ENCODE data around the gene COBL.

The COBL gene

GRCh38 chr7:51214098-51214497 is 102.5 kb downstream of the COBL start:
- TF ChIP-seq CTCF (IDR thresholded peaks at IDR 0.05): no peak

GRCh38 chr7:51213618-51214017 is 103.0 kb downstream of the COBL start:
- TF ChIP-seq CTCF (IDR thresholded peaks at IDR 0.05): no peak

GRCh38 chr7:51210766-51211165 is 105.8 kb downstream of the COBL start:
- no peak for TF ChIP-seq CTCF (IDR thresholded peaks at IDR 0.05)

- no peak for TF ChIP-seq CTCF (IDR thresholded peaks at IDR 0.05)
Measured at GRCh38 chr7:51209426-51209825, 107.2 kb downstream of the COBL start.

- TF ChIP-seq CTCF (IDR thresholded peaks at IDR 0.05): no peak
Measured at GRCh38 chr7:51198654-51199053, 118.0 kb downstream of the COBL start.

GRCh38 chr7:51190969-51191368 is 125.6 kb downstream of the COBL start:
- no peak for TF ChIP-seq CTCF (IDR thresholded peaks at IDR 0.05)

GRCh38 chr7:51189777-51190176 is 126.8 kb downstream of the COBL start:
- TF ChIP-seq CTCF (IDR thresholded peaks at IDR 0.05): no peak

GRCh38 chr7:51188987-51189386 is 127.6 kb downstream of the COBL start:
- no peak for TF ChIP-seq CTCF (IDR thresholded peaks at IDR 0.05)

Data from LNCAP (cell line).